ENCODE data around the gene OR6N2. TPM values are rescaled to one million over a fixed set of nuclear protein-coding genes. Genes with fewer than 3 reads are reported as not detected.

Gene OR6N2, protein sequence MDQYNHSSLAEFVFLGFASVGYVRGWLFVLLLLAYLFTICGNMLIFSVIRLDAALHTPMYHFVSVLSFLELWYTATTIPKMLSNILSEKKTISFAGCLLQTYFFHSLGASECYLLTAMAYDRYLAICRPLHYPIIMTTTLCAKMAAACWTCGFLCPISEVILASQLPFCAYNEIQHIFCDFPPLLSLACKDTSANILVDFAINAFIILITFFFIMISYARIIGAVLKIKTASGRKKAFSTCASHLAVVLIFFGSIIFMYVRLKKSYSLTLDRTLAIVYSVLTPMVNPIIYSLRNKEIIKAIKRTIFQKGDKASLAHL
- total RNA-seq (2011; cell fraction: chromatin; rRNA removed; ENCODE audit: low replicate concordance) = not detected in 2 replicates
- not detected in 2 replicates for total RNA-seq (2011; cell fraction: nucleolus; rRNA removed)
- total RNA-seq (2011; cell fraction: nucleoplasm; rRNA removed) = not detected in 2 replicates
- total RNA-seq (2014; rRNA removed) (not detected in 2 replicates), total RNA-seq (2014; rRNA removed; fragmentation: Illumina TruSeq; extraction: Trizol) (not detected in 2 replicates), total RNA-seq (2015; rRNA removed; fragmentation: Illumina TruSeq; extraction: Trizol) (not detected in 2 replicates), total RNA-seq (2021) (not detected in 2 replicates), polyA plus RNA-seq (2011; rRNA removed) (not detected in 2 replicates), polyA plus RNA-seq (2014; fragmentation: Illumina TruSeq; extraction: Trizol) (not detected in 2 replicates), polyA plus RNA-seq (2014; fragmentation: Nextera tagmentation; extraction: Ambion mirVana) (not detected), polyA plus RNA-seq (2014; rRNA removed) (not detected in 2 replicates), polyA minus RNA-seq (2011; rRNA and poly(A)+ RNA removed) (not detected in 2 replicates), Bru-seq, nascent RNA (not detected), BruChase-seq, experiment 1, labeled RNA remaining after a 2-hour chase (not detected), BruChase-seq, experiment 2, labeled RNA remaining after a 6-hour chase (not detected)
- polyA plus RNA-seq (2011; cell fraction: cytosol; rRNA removed) = not detected in 2 replicates
- not detected in 2 replicates for polyA plus RNA-seq (2011; cell fraction: nucleus; rRNA removed)
- polyA plus RNA-seq (2012) = not detected in 2 replicates
- polyA minus RNA-seq (2011; cell fraction: cytosol; rRNA and poly(A)+ RNA removed) = not detected in 2 replicates
- not detected in 2 replicates for polyA minus RNA-seq (2011; cell fraction: nucleus; rRNA and poly(A)+ RNA removed)
- long read RNA-seq, experiment 1 = 0 reads
- long read RNA-seq, experiment 2 = 0 reads
- long read RNA-seq, experiment 3 = 0 reads

DNA sequence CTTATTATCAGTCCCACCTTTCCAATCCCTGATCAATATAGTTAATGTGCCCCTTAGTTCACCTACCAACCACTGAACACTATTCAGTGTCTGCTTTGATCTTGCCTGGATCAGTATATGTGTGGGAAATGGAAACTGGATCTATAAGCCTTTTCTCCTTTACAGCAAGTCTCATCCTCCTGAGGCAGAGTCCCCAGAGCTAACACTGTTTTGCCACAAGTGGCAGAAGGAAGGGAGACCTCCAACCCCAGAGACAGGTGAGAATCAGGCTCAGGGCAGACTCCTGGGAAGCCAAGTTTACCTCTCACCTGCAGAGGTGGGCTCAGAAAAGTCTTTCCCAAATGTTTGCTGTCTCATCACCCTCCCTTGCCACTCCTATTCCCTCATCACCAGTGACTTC, at the start of gene OR6N2:
Gene OR6N2, minus strand, starts transcription at position 101 of the 400 bp plus-strand sequence. CDS start 3,569 bp downstream, outside the sequence.
- Histone ChIP-seq H3K9ac (ENCODE audit: insufficient read depth in 1 of 2, low read depth in 2 of 2, low read length in 2 of 2) (no peak within 1 kb of the TSS), H3K27me3 (ENCODE audit: control insufficient read depth in 2 of 2, insufficient read depth in 2 of 2, low read length in 2 of 2) (no peaks in the 10 kb centered on the region), H4K20me1 (replicated peaks; ENCODE audit: control insufficient read depth, insufficient read depth, low read length) (no peaks in the 10 kb centered on the region), H3K36me3 (ENCODE audit: control insufficient read depth, insufficient read depth, low read length) (no peaks in the 10 kb centered on the region), H3K27ac (ENCODE audit: extremely low read depth, low read depth, low read length) (no peak within 1 kb of the TSS), H3K4me1 (replicated peaks in 1 of 2; ENCODE audit: control insufficient read depth in 2 of 2, insufficient read depth in 2 of 2, low read length in 2 of 2) (no peaks in the 10 kb centered on the region), H3K79me2 (ENCODE audit: control insufficient read depth, insufficient read depth, low read length) (no peaks in the 10 kb centered on the region), H3K4me3 (no peak within 1 kb of the TSS), H3K9me1 (ENCODE audit: control insufficient read depth, insufficient read depth, low read length) (no peaks in the 10 kb centered on the region), H3K4me2 (ENCODE audit: insufficient read depth, low read length) (no peak within 1 kb of the TSS), H2AFZ (ENCODE audit: low read depth, low read length) (no peak within 1 kb of the TSS), H3K9me3 (replicated peaks; ENCODE audit: control insufficient read depth, insufficient read depth, low read depth, low read length) (no peaks in the 10 kb centered on the region)
- no TSS peak for BruUV-seq (replicated peaks)
- ChIA-PET POLR2A (no interaction called here), CTCF (ENCODE audit: low intra/inter-chr PET ratio) (no interaction called here)
- intact Hi-C loops (cut with micrococcal nuclease) (no loop called here), in situ Hi-C loops (cut with MboI) (no loop called here)
- ATAC-seq (no peak), FAIRE-seq (no peak), DNase-seq (ENCODE audit: extremely low read depth in 1 of 4, low spot score in 3 of 4) (no peak)
- no peak for TF ChIP-seq GTF2F1 (IDR thresholded peaks at IDR 0.05; ENCODE audit: low read depth, low read length)
- no peak for TF ChIP-seq ZNF3 (CRISPR knock-in tag; IDR thresholded peaks at IDR 0.05)
- TF ChIP-seq NR0B1 (IDR thresholded peaks at IDR 0.05; ENCODE audit: partially characterized antibody) = no peak
- no peak for TF ChIP-seq HES1 (IDR thresholded peaks at IDR 0.05; ENCODE audit: low read depth)
- no peak for TF ChIP-seq ZNF140 (CRISPR knock-in tag; IDR thresholded peaks at IDR 0.05)
- TF ChIP-seq NELFE (IDR thresholded peaks at IDR 0.05; ENCODE audit: insufficient read depth, insufficient read length) = no peak
- TF ChIP-seq MCM3 (IDR thresholded peaks at IDR 0.05) = no peak
- no peak for TF ChIP-seq ZNF639 (CRISPR knock-in tag; conservative IDR thresholded peaks at IDR 0.05 in 1 of 2, IDR thresholded peaks at IDR 0.05 in 1 of 2)

Measured in K562 (cell line).